ENCODE results near the gene TBX1.
A peak's percentile ranks its signal among the peaks of the same experiment; 100 is the strongest.

The TBX1 gene

GRCh38 chr22:19760058-19760950 lies at the start of gene TBX1:
TBX1 (plus strand) TSS chr22:19760778; CDS start chr22:19760844, 66 bp downstream.
- DNase-seq (ENCODE audit: low read depth in 1 of 2, low spot score in 1 of 2), result no peak

GRCh38 chr22:19713245-19713644 lies 47.3 kb upstream of the TBX1 start:
- no peak for DNase-seq (ENCODE audit: low read depth in 1 of 2, low spot score in 1 of 2)

- DNase-seq (ENCODE audit: low read depth in 1 of 2, low spot score in 1 of 2), result no peak
Observed at GRCh38 chr22:19713650-19714311, 46.8 kb upstream of the TBX1 start.

GRCh38 chr22:19714312-19715187 lies 46.0 kb upstream of the TBX1 start, which contains the start of gene SEPTIN5:
SEPTIN5 (plus strand) TSS chr22:19714503; CDS start chr22:19714589, 86 bp downstream.
- no peak for DNase-seq (ENCODE audit: low read depth in 1 of 2, low spot score in 1 of 2)

GRCh38 chr22:19715188-19715930 lies 45.2 kb upstream of the TBX1 start:
- DNase-seq (ENCODE audit: low read depth in 1 of 2, low spot score in 1 of 2), result no peak

GRCh38 chr22:19716041-19716828 lies 44.3 kb upstream of the TBX1 start:
- no peak for DNase-seq (ENCODE audit: low read depth in 1 of 2, low spot score in 1 of 2)

- DNase-seq (ENCODE audit: low read depth in 1 of 2, low spot score in 1 of 2), result no peak
Observed at GRCh38 chr22:19716829-19717105, 43.8 kb upstream of the TBX1 start.

GRCh38 chr22:19717181-19717580 lies 43.4 kb upstream of the TBX1 start:
- DNase-seq (ENCODE audit: low read depth in 1 of 2, low spot score in 1 of 2), result no peak

GRCh38 chr22:19717691-19718455 lies 42.7 kb upstream of the TBX1 start:
- DNase-seq (ENCODE audit: low read depth in 1 of 2, low spot score in 1 of 2), result peak; percentile 61 to 68

GRCh38 chr22:19718456-19719049 lies 42.0 kb upstream of the TBX1 start:
- no peak for DNase-seq (ENCODE audit: low read depth in 1 of 2, low spot score in 1 of 2)

- DNase-seq (ENCODE audit: low read depth in 1 of 2, low spot score in 1 of 2), result no peak
Observed at GRCh38 chr22:19719050-19719482, 41.5 kb upstream of the TBX1 start.

- DNase-seq (ENCODE audit: low read depth in 1 of 2, low spot score in 1 of 2), result no peak
Observed at GRCh38 chr22:19719488-19720021, 41.0 kb upstream of the TBX1 start.

GRCh38 chr22:19720150-19720827 lies 40.3 kb upstream of the TBX1 start:
- DNase-seq (ENCODE audit: low read depth in 1 of 2, low spot score in 1 of 2), result no peak

GRCh38 chr22:19720999-19721329 lies 39.6 kb upstream of the TBX1 start:
- DNase-seq (ENCODE audit: low read depth in 1 of 2, low spot score in 1 of 2), result no peak

GRCh38 chr22:19721330-19722177 lies 39.0 kb upstream of the TBX1 start:
- no peak for DNase-seq (ENCODE audit: low read depth in 1 of 2, low spot score in 1 of 2)

GRCh38 chr22:19722178-19722981 lies 38.2 kb upstream of the TBX1 start:
- DNase-seq (ENCODE audit: low read depth in 1 of 2, low spot score in 1 of 2), result no peak

GRCh38 chr22:19722982-19723231 lies 37.7 kb upstream of the TBX1 start:
- DNase-seq (ENCODE audit: low read depth in 1 of 2, low spot score in 1 of 2), result no peak

Data from activated CD4-positive, alpha-beta T cell treated with anti-CD3 and anti-CD28 coated beads, Interleukin-2, amount 50 U/mL, for 24 hours (primary cell).